BJ (cell line): Measurements from ENCODE around the gene EMID1. TPM values are rescaled to one million over a fixed set of nuclear protein-coding genes. Genes with fewer than 3 reads are reported as not detected.

Experiments used
- CTCF ChIA-PET: fragments of 350-600 bp; formaldehyde crosslinking; extraction: SDS; loops from one replicate; lab custom pipeline; 2021; ENCODE audit warnings: antibody characterized with exemption, inconsistent platforms; lab: Yijun Ruan, JAX
- POLR2A ChIA-PET: fragments of 300-600 bp; sonication (Branson Sonifier 250); formaldehyde crosslinking; extraction: SDS; loops from one replicate; lab custom pipeline; 2021; ENCODE audit warnings: antibody characterized with exemption; lab: Charles Lee
- DNase-seq: peaks from one replicate; pipeline ENCODE4 v3.0.0-alpha.2; 2011; ENCODE audit warnings: low read depth
- H3K27me3 ChIP-seq: 2 replicates; pipeline ENCODE4 v1.6.0; 2011; ENCODE audit warnings: low read length; ENCODE audit not compliant: control insufficient read depth, insufficient read depth
- H3K36me3 ChIP-seq: 2 replicates; pipeline ENCODE4 v1.5.1; 2011; ENCODE audit warnings: low read length; ENCODE audit not compliant: control insufficient read depth, insufficient read depth
- H3K4me3 ChIP-seq: 2 replicates; pipeline ENCODE4 v1.5.1; 2011; ENCODE audit warnings: low read depth, mild to moderate bottlenecking, control low read depth, low read length
- CTCF ChIP-seq: IDR thresholded peaks from 2 replicates; pipeline ENCODE4 v1.5.1; 2011; ENCODE audit warnings: low read depth, mild to moderate bottlenecking, control low read depth, inconsistent platforms, low read length, moderate library complexity; ENCODE audit not compliant: insufficient read depth
- polyA plus RNA-seq: library from polyadenylated mRNA; depleted of rRNA; stranded (reverse); fragments of >200 nt; gene quantifications from 2 replicates; pipeline ENCODE4 v1.2.3, GENCODE V29; 2011

Gene EMID1
- polyA plus RNA-seq, 1 experiment: 0.05 TPM

- ChIA-PET POLR2A (interaction anchor here (0.7 kb wide), 1 partner anchor 52 kb away, joined by 6 read pairs; no protein-coding TSS in a partner anchor), CTCF (interaction anchor here (1.6 kb wide), 1 partner anchor 25 kb away, joined by 4 read pairs; no protein-coding TSS in a partner anchor)
- Histone ChIP-seq H3K36me3 (peaks cover 6% of the 10 kb centered on the region), H3K27me3 (no peaks in the 10 kb centered on the region), H3K4me3 (peak overlapping the region; percentile 88)
- TF ChIP-seq CTCF: no peak
- DNase-seq: no peak
Observed at GRCh38 chr22:29270475-29271271, 65.0 kb downstream of the EMID1 start.

- H3K27me3 ChIP-seq: no peaks in the 10 kb centered on the region
- peaks cover 12% of the 10 kb centered on the region for H3K36me3 ChIP-seq
- ChIA-PET CTCF (no interaction called here), POLR2A (no interaction called here)
- no peak overlapping the region for H3K4me3 ChIP-seq
- no peak for DNase-seq
- no peak for TF ChIP-seq CTCF
Observed at GRCh38 chr22:29272624-29273023, 66.9 kb downstream of the EMID1 start.

GRCh38 chr22:29275167-29275566, 69.5 kb downstream of the EMID1 start:
- Histone ChIP-seq H3K36me3 (peaks cover 17% of the 10 kb centered on the region), H3K4me3 (no peak overlapping the region), H3K27me3 (no peaks in the 10 kb centered on the region)
- CTCF ChIA-PET: no interaction called here
- POLR2A ChIA-PET: no interaction called here
- DNase-seq: no peak
- TF ChIP-seq CTCF: no peak

- ChIA-PET CTCF (no interaction called here), POLR2A (no interaction called here)
- H3K36me3 ChIP-seq: peaks cover 17% of the 10 kb centered on the region
- no peak for DNase-seq
- H3K4me3 ChIP-seq: no peak overlapping the region
- TF ChIP-seq CTCF: no peak
- no peaks in the 10 kb centered on the region for H3K27me3 ChIP-seq
Observed at GRCh38 chr22:29275819-29276565, 70.3 kb downstream of the EMID1 start.

GRCh38 chr22:29277927-29278326, 72.2 kb downstream of the EMID1 start:
- no peak for TF ChIP-seq CTCF
- Histone ChIP-seq H3K27me3 (no peaks in the 10 kb centered on the region), H3K36me3 (peaks cover 21% of the 10 kb centered on the region), H3K4me3 (no peak overlapping the region)
- ChIA-PET POLR2A (no interaction called here), CTCF (interaction anchor here (0.5 kb wide), 1 partner anchor 86 kb away, joined by 4 read pairs; no protein-coding TSS in a partner anchor)
- no peak for DNase-seq
